Central memory CD4-positive, alpha-beta T cell (primary cell): ENCODE measurements around the gene ACTR3C.
A peak's percentile ranks its signal among the peaks of the same experiment; 100 is the strongest.
"Not testable (repeated sequence)": the region's sequence is repeated elsewhere in the genome, so short reads cannot be mapped to it uniquely, and the experiment has no call there.

ENCODE experiments used
- DNase-seq: peaks from one replicate; pipeline ENCODE4 v3.0.0; 2022

The ACTR3C gene

GRCh38 chr7:150335108-150335773 lies 11.9 kb upstream of the ACTR3C start:
- no peak for DNase-seq

- DNase-seq: no peak
These were observed 10.8 kb upstream of the ACTR3C start for GRCh38 chr7:150334108-150334507.

- DNase-seq: no peak
These were observed 10.3 kb upstream of the ACTR3C start for GRCh38 chr7:150333659-150334058.

GRCh38 chr7:150332852-150333635 lies 9.7 kb upstream of the ACTR3C start:
- no peak for DNase-seq

GRCh38 chr7:150330211-150330885 lies 7.0 kb upstream of the ACTR3C start:
- DNase-seq: no peak

- no peak for DNase-seq
These were observed 6.2 kb upstream of the ACTR3C start for GRCh38 chr7:150329331-150330120.

GRCh38 chr7:150327308-150327707 lies 4.0 kb upstream of the ACTR3C start:
- DNase-seq: no peak

GRCh38 chr7:150326657-150327268 lies 3.4 kb upstream of the ACTR3C start:
- no peak for DNase-seq

GRCh38 chr7:150325901-150326300 lies 2.6 kb upstream of the ACTR3C start:
- DNase-seq: no peak

- no peak for DNase-seq
These were observed 1.8 kb upstream of the ACTR3C start for GRCh38 chr7:150325110-150325611.

GRCh38 chr7:150324373-150324961 lies 1.1 kb upstream of the ACTR3C start:
- no peak for DNase-seq

GRCh38 chr7:150323682-150324372 lies 482 bp upstream of the ACTR3C start:
- DNase-seq: peak; percentile 23

- DNase-seq: peak; percentile 49
These were observed 1.1 kb downstream of the ACTR3C start for GRCh38 chr7:150322114-150322832.

GRCh38 chr7:150321788-150322113 lies 1.6 kb downstream of the ACTR3C start:
- no peak for DNase-seq

- no peak for DNase-seq
These were observed 5.4 kb downstream of the ACTR3C start for GRCh38 chr7:150317748-150318444.

GRCh38 chr7:150316987-150317386 lies 6.4 kb downstream of the ACTR3C start:
- not testable (repeated sequence) for DNase-seq

GRCh38 chr7:150314639-150315239 lies 8.6 kb downstream of the ACTR3C start:
- DNase-seq: no peak

GRCh38 chr7:150313870-150314269 lies 9.5 kb downstream of the ACTR3C start:
- no peak for DNase-seq

- no peak for DNase-seq
These were observed 10.0 kb downstream of the ACTR3C start for GRCh38 chr7:150313367-150313809.
